IMR-90 (cell line): ENCODE measurements around the gene BTNL8.

Experiments
- MAFK ChIP-seq: IDR thresholded peaks from 2 replicates; pipeline ENCODE4 v1.6.1; 2012; ENCODE audit warnings: low read depth, low read length, improper control_type of control experiment
- MAZ ChIP-seq: IDR thresholded peaks from 2 replicates; pipeline ENCODE4 v1.6.1; 2012; ENCODE audit warnings: low read depth, mild to moderate bottlenecking, low read length, improper control_type of control experiment, moderate library complexity, borderline replicate concordance
- POLR2A ChIP-seq: IDR thresholded peaks from 2 replicates; pipeline ENCODE4 v1.6.1; 2012; ENCODE audit warnings: mild to moderate bottlenecking, low read depth, low read length
- TF ChIP-seq, protein P1 (sequence below): fragments of 150-350 bp; IDR thresholded peaks from 2 replicates; pipeline ENCODE4 v1.6.1; 2016; ENCODE audit warnings: low read depth, mild to moderate bottlenecking, low read length, moderate library complexity, borderline replicate concordance
- TF ChIP-seq, protein P2 (sequence below): conservative IDR thresholded peaks from 2 replicates; pipeline ENCODE4 v1.5.1; 2012; ENCODE audit warnings: mild to moderate bottlenecking, low read depth, low read length, improper control_type of control experiment

DNA sequence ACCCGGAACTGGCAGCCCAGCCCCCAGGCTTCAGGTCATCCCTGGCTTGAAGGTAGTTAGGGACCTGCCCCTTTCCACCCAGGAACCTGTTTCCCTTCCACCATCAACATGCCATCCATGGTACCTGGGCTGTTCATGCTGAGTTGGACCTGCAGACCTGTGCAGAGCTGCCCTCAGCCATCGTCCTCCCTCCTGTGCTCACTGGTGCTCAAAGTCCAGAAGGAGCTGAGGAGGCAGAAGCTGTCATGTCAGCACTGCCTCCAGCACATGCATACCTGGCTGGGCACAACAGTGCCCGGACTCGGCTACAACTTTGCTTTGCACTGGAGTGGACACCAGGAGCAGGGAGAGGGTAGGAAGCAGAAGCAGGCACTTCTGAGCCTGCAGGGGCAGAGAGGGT lies 36.2 kb downstream of the BTNL8 start:
- TF ChIP-seq MAZ: no peak
- TF ChIP-seq, protein P1, sequence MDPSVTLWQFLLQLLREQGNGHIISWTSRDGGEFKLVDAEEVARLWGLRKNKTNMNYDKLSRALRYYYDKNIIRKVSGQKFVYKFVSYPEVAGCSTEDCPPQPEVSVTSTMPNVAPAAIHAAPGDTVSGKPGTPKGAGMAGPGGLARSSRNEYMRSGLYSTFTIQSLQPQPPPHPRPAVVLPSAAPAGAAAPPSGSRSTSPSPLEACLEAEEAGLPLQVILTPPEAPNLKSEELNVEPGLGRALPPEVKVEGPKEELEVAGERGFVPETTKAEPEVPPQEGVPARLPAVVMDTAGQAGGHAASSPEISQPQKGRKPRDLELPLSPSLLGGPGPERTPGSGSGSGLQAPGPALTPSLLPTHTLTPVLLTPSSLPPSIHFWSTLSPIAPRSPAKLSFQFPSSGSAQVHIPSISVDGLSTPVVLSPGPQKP: no peak
- TF ChIP-seq MAFK: no peak
- TF ChIP-seq POLR2A: no peak
- TF ChIP-seq, protein P2, sequence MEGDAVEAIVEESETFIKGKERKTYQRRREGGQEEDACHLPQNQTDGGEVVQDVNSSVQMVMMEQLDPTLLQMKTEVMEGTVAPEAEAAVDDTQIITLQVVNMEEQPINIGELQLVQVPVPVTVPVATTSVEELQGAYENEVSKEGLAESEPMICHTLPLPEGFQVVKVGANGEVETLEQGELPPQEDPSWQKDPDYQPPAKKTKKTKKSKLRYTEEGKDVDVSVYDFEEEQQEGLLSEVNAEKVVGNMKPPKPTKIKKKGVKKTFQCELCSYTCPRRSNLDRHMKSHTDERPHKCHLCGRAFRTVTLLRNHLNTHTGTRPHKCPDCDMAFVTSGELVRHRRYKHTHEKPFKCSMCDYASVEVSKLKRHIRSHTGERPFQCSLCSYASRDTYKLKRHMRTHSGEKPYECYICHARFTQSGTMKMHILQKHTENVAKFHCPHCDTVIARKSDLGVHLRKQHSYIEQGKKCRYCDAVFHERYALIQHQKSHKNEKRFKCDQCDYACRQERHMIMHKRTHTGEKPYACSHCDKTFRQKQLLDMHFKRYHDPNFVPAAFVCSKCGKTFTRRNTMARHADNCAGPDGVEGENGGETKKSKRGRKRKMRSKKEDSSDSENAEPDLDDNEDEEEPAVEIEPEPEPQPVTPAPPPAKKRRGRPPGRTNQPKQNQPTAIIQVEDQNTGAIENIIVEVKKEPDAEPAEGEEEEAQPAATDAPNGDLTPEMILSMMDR: no peak
